Measurements from ENCODE around the gene POLR2H.

- TF ChIP-seq POLR2A (IDR thresholded peaks at IDR 0.05) (no peak), CTCF (IDR thresholded peaks at IDR 0.05) (no peak)
These were observed 16.5 kb downstream of the POLR2H start, which contains the start of gene THPO for GRCh38 chr3:184377882-184378445.

Data from thyroid gland (tissue), 4 donors.